ENCODE data around the gene WDR53.
"Not testable (repeated sequence)": the region's sequence is repeated elsewhere in the genome, so short reads cannot be mapped to it uniquely, and the experiment has no call there.

The WDR53 gene

DNA sequence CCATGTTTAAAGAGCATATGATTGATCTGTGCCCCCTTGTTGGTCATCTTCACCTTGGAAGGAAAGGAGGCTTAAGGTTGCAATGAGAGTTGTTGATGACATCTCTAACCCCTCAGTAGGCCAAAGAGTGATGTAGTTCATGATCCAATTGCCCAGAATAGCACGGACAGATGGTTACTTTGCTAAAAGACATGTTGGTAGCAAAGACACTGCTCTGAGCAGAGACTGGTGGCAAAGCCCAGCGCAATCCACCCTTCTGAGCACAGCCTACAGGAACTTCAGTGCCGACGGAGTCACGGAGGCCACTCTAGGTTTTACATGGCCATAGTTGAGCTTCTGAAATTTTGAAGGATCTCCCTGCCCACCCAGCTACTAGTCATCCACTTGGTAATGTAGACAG, 21.9 kb upstream of the WDR53 start:
- DNase-seq (ENCODE audit: low read depth), result no peak
- H3K4me3 ChIP-seq (ENCODE audit: low read length), result no peak overlapping the region
- TF ChIP-seq, protein P1, sequence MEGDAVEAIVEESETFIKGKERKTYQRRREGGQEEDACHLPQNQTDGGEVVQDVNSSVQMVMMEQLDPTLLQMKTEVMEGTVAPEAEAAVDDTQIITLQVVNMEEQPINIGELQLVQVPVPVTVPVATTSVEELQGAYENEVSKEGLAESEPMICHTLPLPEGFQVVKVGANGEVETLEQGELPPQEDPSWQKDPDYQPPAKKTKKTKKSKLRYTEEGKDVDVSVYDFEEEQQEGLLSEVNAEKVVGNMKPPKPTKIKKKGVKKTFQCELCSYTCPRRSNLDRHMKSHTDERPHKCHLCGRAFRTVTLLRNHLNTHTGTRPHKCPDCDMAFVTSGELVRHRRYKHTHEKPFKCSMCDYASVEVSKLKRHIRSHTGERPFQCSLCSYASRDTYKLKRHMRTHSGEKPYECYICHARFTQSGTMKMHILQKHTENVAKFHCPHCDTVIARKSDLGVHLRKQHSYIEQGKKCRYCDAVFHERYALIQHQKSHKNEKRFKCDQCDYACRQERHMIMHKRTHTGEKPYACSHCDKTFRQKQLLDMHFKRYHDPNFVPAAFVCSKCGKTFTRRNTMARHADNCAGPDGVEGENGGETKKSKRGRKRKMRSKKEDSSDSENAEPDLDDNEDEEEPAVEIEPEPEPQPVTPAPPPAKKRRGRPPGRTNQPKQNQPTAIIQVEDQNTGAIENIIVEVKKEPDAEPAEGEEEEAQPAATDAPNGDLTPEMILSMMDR (conservative IDR thresholded peaks at IDR 0.05; ENCODE audit: low read depth, low read length), result no peak

- no peak overlapping the region for H3K4me3 ChIP-seq (ENCODE audit: low read length)
- TF ChIP-seq, protein P1 (conservative IDR thresholded peaks at IDR 0.05; ENCODE audit: low read depth, low read length), result no peak
- DNase-seq (ENCODE audit: low read depth), result no peak
Measured at GRCh38 chr3:196585044-196585757, 16.8 kb upstream of the WDR53 start.

DNA sequence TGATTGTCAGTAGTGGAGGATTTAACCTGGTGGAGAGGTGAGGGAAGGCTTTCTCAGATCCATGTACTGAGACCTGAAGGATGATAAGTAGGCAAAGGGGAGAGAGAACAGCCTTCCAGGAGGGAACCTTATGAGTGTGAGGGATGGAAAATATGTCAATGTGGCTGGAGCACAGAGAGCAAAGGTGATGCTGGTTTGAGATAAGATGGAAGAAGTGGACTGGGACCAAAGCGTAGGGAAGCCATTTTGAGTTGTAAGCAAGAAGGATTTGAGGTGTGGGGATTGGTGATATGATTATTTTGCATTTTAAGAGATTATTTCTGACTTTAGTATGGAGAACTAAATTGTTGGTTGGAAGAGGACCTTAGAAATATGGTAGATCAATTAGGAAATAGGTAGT, 4.0 kb upstream of the WDR53 start:
- H3K4me3 ChIP-seq (ENCODE audit: low read length), result no peak overlapping the region
- TF ChIP-seq, protein P1 (conservative IDR thresholded peaks at IDR 0.05; ENCODE audit: low read depth, low read length), result no peak
- no peak for DNase-seq (ENCODE audit: low read depth)

DNA sequence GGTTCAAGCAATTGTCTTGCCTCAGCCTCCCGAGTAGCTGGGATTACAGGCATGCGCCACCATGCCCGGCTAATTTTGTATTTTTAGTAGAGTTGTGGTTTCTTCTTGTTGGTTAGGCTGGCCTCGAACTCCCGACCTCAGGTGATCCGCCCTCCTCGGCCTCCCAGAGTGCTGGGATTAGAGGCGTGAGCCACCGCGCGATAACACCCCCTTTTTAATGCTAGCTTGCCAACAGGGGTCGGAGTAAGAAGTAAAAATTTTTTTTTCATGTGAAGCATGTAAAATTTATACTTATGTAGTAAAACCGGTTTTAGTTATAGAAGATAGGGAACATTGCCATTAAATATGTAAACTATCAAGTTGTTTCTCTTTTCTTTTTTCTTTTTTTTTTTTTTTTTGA, 2.0 kb upstream of the WDR53 start:
- H3K4me3 ChIP-seq (ENCODE audit: low read length); DNase-seq (ENCODE audit: low read depth): not testable (repeated sequence)

GRCh38 chr3:196569003-196569516, 706 bp upstream of the WDR53 start:
- DNase-seq (ENCODE audit: low read depth), result peak; percentile 28
- TF ChIP-seq, protein P1 (conservative IDR thresholded peaks at IDR 0.05; ENCODE audit: low read depth, low read length), result no peak

GRCh38 chr3:196563721-196564225, 4.6 kb downstream of the WDR53 start:
- no peak for DNase-seq (ENCODE audit: low read depth)
- TF ChIP-seq, protein P1 (conservative IDR thresholded peaks at IDR 0.05; ENCODE audit: low read depth, low read length), result no peak
- no peak overlapping the region for H3K4me3 ChIP-seq (ENCODE audit: low read length)

More at GRCh38 chr3:196569003-196569516, 706 bp upstream of the WDR53 start:
- peak overlapping the region; percentile 100 for H3K4me3 ChIP-seq (ENCODE audit: low read length)

- H3K4me3 ChIP-seq (ENCODE audit: low read length), result no peak overlapping the region
- TF ChIP-seq, protein P1 (conservative IDR thresholded peaks at IDR 0.05; ENCODE audit: low read depth, low read length), result no peak
- no peak for DNase-seq (ENCODE audit: low read depth)
Measured at GRCh38 chr3:196559826-196560225, 8.5 kb downstream of the WDR53 start.

Data from retinal pigment epithelial cell (primary cell).